ENCODE measurements around the gene GABBR2.

The GABBR2 gene

GRCh38 chr9:98331536-98332259, 377.0 kb downstream of the GABBR2 start:
- DNase-seq = no peak

GRCh38 chr9:98330831-98331230, 377.9 kb downstream of the GABBR2 start:
- DNase-seq = no peak

GRCh38 chr9:98329904-98330303, 378.8 kb downstream of the GABBR2 start:
- DNase-seq = no peak

DNA sequence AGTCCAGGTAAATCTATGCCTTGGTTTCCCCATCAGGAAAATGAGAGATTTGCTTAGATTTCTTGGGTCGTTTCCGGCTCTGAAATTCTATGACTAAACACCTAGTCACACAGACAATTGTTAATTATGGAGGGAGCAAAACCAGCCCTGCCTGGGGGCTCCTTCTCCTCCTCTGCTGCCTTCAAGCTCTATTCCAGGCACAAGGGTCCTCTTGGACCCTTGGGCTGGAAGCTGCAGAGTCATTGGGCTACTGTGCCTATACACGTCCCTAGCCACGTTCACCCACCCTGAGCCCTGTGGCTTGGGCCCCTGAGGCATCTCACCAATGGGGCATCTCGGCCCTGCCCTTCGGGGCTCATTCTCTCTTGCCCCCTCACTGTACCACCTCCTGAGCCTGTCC, 379.5 kb downstream of the GABBR2 start:
- no peak for DNase-seq

GRCh38 chr9:98328770-98329169, 380.0 kb downstream of the GABBR2 start:
- no peak for DNase-seq

- no peak for DNase-seq
These were observed 380.6 kb downstream of the GABBR2 start for GRCh38 chr9:98328141-98328540.

DNA sequence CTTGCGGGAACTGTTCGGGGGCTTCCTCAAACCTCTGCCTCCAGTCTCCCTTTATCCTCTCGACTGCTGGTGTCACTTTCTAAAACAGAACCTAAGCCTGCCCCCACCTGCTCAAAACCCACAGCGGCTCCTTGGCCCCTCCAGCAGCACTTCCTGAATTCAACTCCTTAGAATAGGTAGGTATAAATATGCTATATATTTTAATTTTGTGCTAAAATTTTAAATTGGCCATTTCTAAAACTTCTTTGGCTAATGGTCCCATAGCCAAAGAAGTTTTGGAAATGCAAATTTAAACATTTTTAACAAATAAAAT, 381.5 kb downstream of the GABBR2 start:
- DNase-seq = no peak

DNA sequence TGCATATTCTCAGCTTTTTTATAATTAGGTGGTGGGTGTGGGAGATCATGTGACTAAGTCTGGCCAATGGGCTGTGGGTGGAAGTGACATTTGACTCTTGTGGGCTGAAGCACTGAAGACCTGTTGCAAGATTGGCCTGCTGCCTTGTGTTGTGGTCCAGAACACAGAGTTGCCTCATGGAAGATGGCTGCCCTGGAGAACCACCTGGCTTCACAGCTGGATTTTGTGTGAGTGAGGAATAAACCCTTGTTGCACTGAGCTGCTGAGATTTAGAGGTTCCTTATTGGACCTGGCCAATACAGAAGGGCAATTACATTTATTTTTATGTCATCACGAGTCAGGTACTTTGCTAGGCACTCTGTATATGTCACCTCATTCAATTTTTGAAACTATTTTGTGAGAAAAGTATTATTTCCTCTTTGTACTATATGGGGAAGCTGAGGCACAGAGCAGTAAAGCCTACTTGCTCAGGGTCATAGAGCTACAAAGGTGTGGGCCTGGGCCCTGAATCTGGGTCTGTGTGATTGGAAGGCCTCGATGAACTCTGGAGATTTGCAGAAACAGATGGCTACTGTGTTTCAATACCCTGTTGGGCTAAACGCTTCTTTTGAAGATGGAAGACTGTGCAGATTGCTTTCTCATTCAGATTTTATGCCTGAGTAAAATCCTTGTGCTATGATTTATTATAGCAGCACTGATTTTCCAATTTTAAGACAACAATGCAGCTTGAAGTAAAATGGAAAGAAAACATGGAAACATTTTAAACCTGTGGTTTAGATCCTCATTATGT, 382.1 kb downstream of the GABBR2 start:
- DNase-seq = no peak

- DNase-seq = no peak
These were observed 383.9 kb downstream of the GABBR2 start for GRCh38 chr9:98324801-98325200.

DNA sequence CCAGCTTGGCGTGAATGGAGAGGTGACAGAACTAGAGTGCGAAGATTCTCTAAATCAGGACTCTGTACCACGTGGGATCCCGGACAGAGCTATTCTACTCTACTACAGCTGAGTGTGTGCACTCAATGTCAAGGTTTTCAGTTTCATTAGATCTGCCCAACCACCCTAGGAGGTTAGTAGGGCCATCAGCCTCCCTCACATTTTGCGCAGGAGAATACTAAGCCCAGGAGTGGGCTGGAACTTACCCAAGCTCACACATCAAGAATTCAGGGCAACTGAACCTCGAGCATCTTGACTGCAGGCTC, 385.0 kb downstream of the GABBR2 start:
- DNase-seq = no peak

GRCh38 chr9:98323051-98323830, 385.5 kb downstream of the GABBR2 start:
- no peak for DNase-seq

DNA sequence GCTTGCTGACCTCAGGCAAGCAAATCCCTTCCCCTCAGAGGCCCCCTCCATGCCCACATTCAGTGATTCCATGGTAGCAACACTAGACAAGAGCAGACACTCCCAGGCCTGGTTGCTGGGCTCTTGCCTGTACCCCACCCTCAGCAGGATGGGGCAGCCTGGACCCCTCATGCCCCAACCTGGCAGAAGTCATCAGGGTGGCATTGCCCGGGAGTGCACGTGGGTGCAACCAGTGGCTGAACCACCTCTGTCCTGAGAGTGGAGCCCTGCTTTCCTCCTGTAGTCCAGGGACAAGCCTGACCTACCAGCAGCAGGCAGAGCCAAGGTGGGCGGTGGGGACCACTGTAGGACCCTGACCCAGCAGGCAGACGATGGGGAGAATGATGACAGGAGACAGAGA, 387.5 kb downstream of the GABBR2 start:
- no peak for DNase-seq

GRCh38 chr9:98318834-98319478, 389.8 kb downstream of the GABBR2 start:
- no peak for DNase-seq

- DNase-seq = no peak
These were observed 390.5 kb downstream of the GABBR2 start for GRCh38 chr9:98318041-98318790.

DNA sequence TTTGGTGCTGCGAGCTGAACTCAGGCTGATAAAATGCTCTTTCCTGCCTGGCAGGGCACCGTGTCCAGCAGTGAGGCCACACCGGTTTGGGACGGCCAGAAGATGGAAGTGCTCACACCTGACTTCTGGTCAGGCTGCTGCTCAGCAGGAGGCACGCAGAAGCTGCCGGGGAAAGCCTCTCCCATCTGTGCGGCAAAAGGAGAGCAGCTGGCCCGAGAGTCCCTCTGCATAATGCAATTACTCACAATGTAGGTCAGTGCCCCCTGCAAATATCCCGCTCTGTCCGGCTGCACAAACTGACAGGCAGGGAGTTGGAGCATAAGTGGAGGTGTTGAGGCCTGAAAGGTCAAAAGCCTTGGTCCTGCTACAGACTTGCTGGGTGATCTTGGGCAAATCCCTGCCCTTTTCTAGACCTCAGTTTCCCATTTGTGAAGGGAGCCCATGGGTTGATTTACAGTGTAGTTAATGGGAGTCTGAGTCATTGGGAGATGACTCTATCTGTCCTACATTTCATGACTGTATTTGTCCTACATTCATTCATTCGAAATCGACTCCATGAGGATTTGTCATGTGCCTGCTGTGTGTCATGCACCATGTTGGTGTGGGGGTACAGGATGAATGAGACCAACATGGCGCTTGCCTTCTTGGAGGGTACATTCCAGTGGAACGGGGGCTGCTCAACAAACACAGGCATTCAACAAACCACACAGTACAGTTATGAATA, 391.4 kb downstream of the GABBR2 start:
- no peak for DNase-seq

DNA sequence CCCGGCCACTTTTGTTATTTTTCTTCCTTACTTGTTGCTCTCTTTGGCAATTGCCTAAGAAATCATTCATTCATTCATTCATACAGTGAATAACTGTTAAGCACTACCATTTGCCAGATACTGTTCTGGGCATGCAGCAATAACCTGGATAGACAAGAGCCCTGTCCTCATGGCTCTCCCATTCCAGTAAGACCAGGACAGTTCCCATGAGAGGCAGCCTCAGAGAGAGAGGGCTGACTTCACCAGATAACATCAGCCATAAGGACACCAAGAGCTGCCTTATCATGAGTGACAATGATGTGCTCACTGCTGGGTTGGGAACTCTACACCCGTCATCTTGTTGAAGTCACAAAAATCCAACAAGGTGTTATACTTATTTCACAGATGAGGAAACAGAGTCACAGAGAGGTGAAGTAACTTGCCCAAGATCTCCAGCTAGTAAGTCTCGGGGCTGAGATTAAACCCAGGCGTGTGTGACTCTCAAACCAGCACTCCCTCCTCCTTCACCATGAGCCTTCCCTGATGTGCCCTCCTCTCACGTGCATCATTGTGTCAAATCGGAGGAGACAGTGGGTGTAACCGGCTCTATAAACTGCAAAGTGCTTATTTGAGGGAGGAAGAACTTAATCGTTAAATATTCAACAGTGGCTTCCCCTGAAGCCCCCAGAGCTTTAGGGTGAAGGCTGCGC, 392.1 kb downstream of the GABBR2 start:
- no peak for DNase-seq

- DNase-seq = peak; percentile 90
These were observed 393.1 kb downstream of the GABBR2 start for GRCh38 chr9:98315551-98316060.

GRCh38 chr9:98315067-98315453, 393.7 kb downstream of the GABBR2 start:
- DNase-seq = no peak

GRCh38 chr9:98314381-98315066, 394.2 kb downstream of the GABBR2 start:
- DNase-seq = no peak

DNA sequence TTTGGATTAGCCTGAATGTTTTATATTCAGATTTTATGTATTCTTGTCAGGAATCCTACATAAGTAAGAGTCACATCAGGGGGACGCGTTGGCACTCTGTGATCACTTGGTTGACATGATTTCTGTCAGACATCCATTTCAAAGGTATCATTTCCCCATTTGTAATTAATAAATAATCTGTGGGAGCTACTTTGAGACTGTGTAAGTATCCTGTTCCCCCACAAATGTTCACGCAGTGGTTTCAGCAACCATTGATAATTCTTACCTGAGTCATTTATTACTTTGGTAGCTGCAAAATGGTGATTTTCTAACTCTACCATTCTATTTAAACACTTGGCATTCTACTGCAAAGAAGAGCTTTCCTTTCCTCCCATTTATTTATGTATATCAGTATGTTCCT, 396.4 kb downstream of the GABBR2 start:
- DNase-seq = no peak

DNA sequence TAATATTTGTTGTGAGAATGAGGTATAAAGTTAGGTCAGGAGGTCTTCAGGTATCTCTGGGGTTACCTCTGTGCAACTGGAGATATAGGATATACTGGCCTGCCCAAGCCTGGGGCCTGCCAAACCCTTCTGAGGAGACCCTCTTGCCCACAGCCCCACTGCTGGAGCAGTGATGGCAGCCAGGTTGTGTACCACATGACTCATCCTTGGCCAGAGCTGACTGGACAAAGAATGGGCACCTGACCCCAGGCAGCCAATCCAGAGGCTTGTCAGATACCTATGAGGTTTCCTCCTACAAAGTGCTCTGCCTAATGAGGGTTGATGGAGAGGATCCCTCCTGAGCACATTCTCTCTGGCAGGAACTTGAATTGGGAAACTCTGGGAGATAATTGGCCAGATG, 397.2 kb downstream of the GABBR2 start:
- no peak for DNase-seq

All from activated CD8-positive, alpha-beta memory T cell treated with anti-CD3 and anti-CD28 coated beads for 24 hours (primary cell).